SK-N-SH treated with all-trans-retinoic acid at 6 μM for 48 hours (cell line): Measurements from ENCODE around the gene SH3BGRL2.

Experiments
- ATAC-seq: fragments of 200-7000 bp; cut with Tn5 transposase; 3 replicates; pipeline ENCODE4 v1.9.1; 2020; ENCODE audit warnings: mild to moderate bottlenecking, moderate library complexity
- ARNTL ChIP-seq: fragments of 450-650 bp; formaldehyde crosslinking; IDR thresholded peaks from 2 replicates; pipeline ENCODE4 v1.5.0; 2020; ENCODE audit warnings: low read depth, mild to moderate bottlenecking, moderate library complexity, borderline replicate concordance
- BACH2 ChIP-seq: fragments of 250-450 bp; sonication (Bioruptor Pico); IDR thresholded peaks from 2 replicates; pipeline ENCODE4 v1.9.0; 2021; ENCODE audit warnings: mild to moderate bottlenecking, borderline replicate concordance
- CSDC2 ChIP-seq: fragments of 250-450 bp; sonication (Bioruptor Pico); IDR thresholded peaks from 2 replicates; pipeline ENCODE4 v1.5.0; 2020; ENCODE audit warnings: mild to moderate bottlenecking, moderate library complexity
- ESRRG ChIP-seq: fragments of 250-450 bp; sonication (Bioruptor Pico); IDR thresholded peaks from 2 replicates; pipeline ENCODE4 v1.6.1; 2021; ENCODE audit warnings: mild to moderate bottlenecking
- GLIS3 ChIP-seq: fragments of 250-450 bp; sonication (Bioruptor Pico); IDR thresholded peaks from 2 replicates; pipeline ENCODE4 v1.5.0; 2020; ENCODE audit warnings: mild to moderate bottlenecking, moderate library complexity
- ISL1 ChIP-seq: fragments of 250-450 bp; sonication (Bioruptor Pico); IDR thresholded peaks from 2 replicates; pipeline ENCODE4 v2.1.2; 2022; ENCODE audit warnings: mild to moderate bottlenecking, moderate library complexity
- OSR1 ChIP-seq: fragments of 250-450 bp; sonication (Bioruptor Pico); IDR thresholded peaks from 2 replicates; pipeline ENCODE4 v1.8.0; 2022; ENCODE audit warnings: moderate library complexity, mild to moderate bottlenecking, inconsistent platforms
- PPARA ChIP-seq: fragments of 250-450 bp; sonication (Bioruptor Pico); IDR thresholded peaks from 2 replicates; pipeline ENCODE4 v1.5.0; 2020; ENCODE audit warnings: mild to moderate bottlenecking, borderline replicate concordance
- RARB ChIP-seq: fragments of 250-450 bp; sonication (Bioruptor Pico); IDR thresholded peaks from 2 replicates; pipeline ENCODE4 v1.8.0; 2021; ENCODE audit warnings: mild to moderate bottlenecking, moderate library complexity
- SNAI2 ChIP-seq: fragments of 250-450 bp; sonication (Bioruptor Pico); IDR thresholded peaks from 2 replicates; pipeline ENCODE4 v1.5.0; 2020; ENCODE audit warnings: mild to moderate bottlenecking, moderate library complexity
- TCF4 ChIP-seq: fragments of 250-450 bp; sonication (Bioruptor Pico); IDR thresholded peaks from 2 replicates; pipeline ENCODE4 v1.8.0; 2021; ENCODE audit warnings: mild to moderate bottlenecking, moderate library complexity, borderline replicate concordance
- TOX ChIP-seq: fragments of 250-450 bp; sonication (Bioruptor Pico); IDR thresholded peaks from 2 replicates; pipeline ENCODE4 v1.8.0; 2021; ENCODE audit warnings: mild to moderate bottlenecking, moderate library complexity, borderline replicate concordance
- TSHZ2 ChIP-seq: fragments of 250-450 bp; sonication (Bioruptor Pico); IDR thresholded peaks from 2 replicates; pipeline ENCODE4 v1.5.0; 2020; ENCODE audit warnings: mild to moderate bottlenecking, moderate library complexity
- ZC3H10 ChIP-seq: fragments of 250-450 bp; sonication (Bioruptor Pico); IDR thresholded peaks from 2 replicates; pipeline ENCODE4 v1.5.1; 2021; ENCODE audit warnings: mild to moderate bottlenecking, moderate library complexity
- ZFP3 ChIP-seq: fragments of 250-450 bp; sonication (Bioruptor Pico); IDR thresholded peaks from 2 replicates; pipeline ENCODE4 v1.5.0; 2020; ENCODE audit warnings: mild to moderate bottlenecking, moderate library complexity
- ZFP30 ChIP-seq: fragments of 450-650 bp; formaldehyde crosslinking; IDR thresholded peaks from 2 replicates; pipeline ENCODE4 v1.5.0; 2022; ENCODE audit warnings: mild to moderate bottlenecking, moderate library complexity
- ZNF565 ChIP-seq: fragments of 450-650 bp; formaldehyde crosslinking; conservative IDR thresholded peaks from 2 replicates; pipeline ENCODE4 v1.5.0; 2020; ENCODE audit warnings: low read depth, mild to moderate bottlenecking, moderate library complexity
- ZNF70 ChIP-seq: fragments of 450-650 bp; formaldehyde crosslinking; IDR thresholded peaks from 2 replicates; pipeline ENCODE4 v1.5.0; 2020; ENCODE audit warnings: mild to moderate bottlenecking, moderate library complexity
- ZNF8 ChIP-seq: fragments of 450-650 bp; formaldehyde crosslinking; IDR thresholded peaks from 2 replicates; pipeline ENCODE4 v1.5.0; 2020; ENCODE audit warnings: mild to moderate bottlenecking, moderate library complexity
- TF ChIP-seq, protein P1 (sequence below): fragments of 250-450 bp; sonication (Bioruptor Pico); IDR thresholded peaks from 2 replicates; pipeline ENCODE4 v1.8.0; 2021; ENCODE audit warnings: low read depth, mild to moderate bottlenecking, moderate library complexity, borderline replicate concordance
- TF ChIP-seq, protein P2 (sequence below): fragments of 250-450 bp; sonication (Bioruptor Pico); IDR thresholded peaks from 2 replicates; pipeline ENCODE4 v1.5.1; 2021; ENCODE audit warnings: mild to moderate bottlenecking, moderate library complexity
- TF ChIP-seq, protein P3 (sequence below): fragments of 250-450 bp; sonication (Bioruptor Pico); IDR thresholded peaks from 2 replicates; pipeline ENCODE4 v1.8.0; 2020; ENCODE audit warnings: mild to moderate bottlenecking, moderate library complexity, borderline replicate concordance
- TF ChIP-seq, protein P4 (sequence below): fragments of 250-450 bp; sonication (Bioruptor Pico); IDR thresholded peaks from 2 replicates; pipeline ENCODE4 v1.5.1; 2020; ENCODE audit warnings: low read depth, mild to moderate bottlenecking, moderate library complexity

SH3BGRL2 gene

GRCh38 chr6:79708095-79708791, 77.1 kb downstream of the SH3BGRL2 start:
- TF ChIP-seq ARNTL (CRISPR knock-in tag): no peak
- no peak for TF ChIP-seq TCF4 (CRISPR knock-in tag)
- TF ChIP-seq, protein P1, sequence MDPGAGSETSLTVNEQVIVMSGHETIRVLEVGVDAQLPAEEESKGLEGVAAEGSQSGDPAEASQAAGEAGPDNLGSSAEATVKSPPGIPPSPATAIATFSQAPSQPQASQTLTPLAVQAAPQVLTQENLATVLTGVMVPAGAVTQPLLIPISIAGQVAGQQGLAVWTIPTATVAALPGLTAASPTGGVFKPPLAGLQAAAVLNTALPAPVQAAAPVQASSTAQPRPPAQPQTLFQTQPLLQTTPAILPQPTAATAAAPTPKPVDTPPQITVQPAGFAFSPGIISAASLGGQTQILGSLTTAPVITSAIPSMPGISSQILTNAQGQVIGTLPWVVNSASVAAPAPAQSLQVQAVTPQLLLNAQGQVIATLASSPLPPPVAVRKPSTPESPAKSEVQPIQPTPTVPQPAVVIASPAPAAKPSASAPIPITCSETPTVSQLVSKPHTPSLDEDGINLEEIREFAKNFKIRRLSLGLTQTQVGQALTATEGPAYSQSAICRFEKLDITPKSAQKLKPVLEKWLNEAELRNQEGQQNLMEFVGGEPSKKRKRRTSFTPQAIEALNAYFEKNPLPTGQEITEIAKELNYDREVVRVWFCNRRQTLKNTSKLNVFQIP (CRISPR knock-in tag): no peak
- TF ChIP-seq BACH2 (CRISPR knock-in tag): no peak
- no peak for TF ChIP-seq ZFP3 (CRISPR knock-in tag)
- no peak for TF ChIP-seq SNAI2
- TF ChIP-seq ZC3H10: no peak
- no peak for TF ChIP-seq ZNF8
- TF ChIP-seq, protein P2, sequence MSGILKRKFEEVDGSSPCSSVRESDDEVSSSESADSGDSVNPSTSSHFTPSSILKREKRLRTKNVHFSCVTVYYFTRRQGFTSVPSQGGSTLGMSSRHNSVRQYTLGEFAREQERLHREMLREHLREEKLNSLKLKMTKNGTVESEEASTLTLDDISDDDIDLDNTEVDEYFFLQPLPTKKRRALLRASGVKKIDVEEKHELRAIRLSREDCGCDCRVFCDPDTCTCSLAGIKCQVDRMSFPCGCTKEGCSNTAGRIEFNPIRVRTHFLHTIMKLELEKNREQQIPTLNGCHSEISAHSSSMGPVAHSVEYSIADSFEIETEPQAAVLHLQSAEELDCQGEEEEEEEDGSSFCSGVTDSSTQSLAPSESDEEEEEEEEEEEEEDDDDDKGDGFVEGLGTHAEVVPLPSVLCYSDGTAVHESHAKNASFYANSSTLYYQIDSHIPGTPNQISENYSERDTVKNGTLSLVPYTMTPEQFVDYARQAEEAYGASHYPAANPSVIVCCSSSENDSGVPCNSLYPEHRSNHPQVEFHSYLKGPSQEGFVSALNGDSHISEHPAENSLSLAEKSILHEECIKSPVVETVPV (CRISPR knock-in tag): no peak
- TF ChIP-seq, protein P3, sequence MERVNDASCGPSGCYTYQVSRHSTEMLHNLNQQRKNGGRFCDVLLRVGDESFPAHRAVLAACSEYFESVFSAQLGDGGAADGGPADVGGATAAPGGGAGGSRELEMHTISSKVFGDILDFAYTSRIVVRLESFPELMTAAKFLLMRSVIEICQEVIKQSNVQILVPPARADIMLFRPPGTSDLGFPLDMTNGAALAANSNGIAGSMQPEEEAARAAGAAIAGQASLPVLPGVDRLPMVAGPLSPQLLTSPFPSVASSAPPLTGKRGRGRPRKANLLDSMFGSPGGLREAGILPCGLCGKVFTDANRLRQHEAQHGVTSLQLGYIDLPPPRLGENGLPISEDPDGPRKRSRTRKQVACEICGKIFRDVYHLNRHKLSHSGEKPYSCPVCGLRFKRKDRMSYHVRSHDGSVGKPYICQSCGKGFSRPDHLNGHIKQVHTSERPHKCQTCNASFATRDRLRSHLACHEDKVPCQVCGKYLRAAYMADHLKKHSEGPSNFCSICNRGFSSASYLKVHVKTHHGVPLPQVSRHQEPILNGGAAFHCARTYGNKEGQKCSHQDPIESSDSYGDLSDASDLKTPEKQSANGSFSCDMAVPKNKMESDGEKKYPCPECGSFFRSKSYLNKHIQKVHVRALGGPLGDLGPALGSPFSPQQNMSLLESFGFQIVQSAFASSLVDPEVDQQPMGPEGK (CRISPR knock-in tag): no peak
- no peak for TF ChIP-seq PPARA (CRISPR knock-in tag)
- no peak for TF ChIP-seq OSR1 (CRISPR knock-in tag)
- TF ChIP-seq ESRRG: no peak
- no peak for TF ChIP-seq CSDC2
- no peak for TF ChIP-seq RARB (CRISPR knock-in tag)
- no peak for TF ChIP-seq ZFP30 (CRISPR knock-in tag)
- TF ChIP-seq ZNF70 (CRISPR knock-in tag): no peak
- TF ChIP-seq TOX (CRISPR knock-in tag): no peak

DNA sequence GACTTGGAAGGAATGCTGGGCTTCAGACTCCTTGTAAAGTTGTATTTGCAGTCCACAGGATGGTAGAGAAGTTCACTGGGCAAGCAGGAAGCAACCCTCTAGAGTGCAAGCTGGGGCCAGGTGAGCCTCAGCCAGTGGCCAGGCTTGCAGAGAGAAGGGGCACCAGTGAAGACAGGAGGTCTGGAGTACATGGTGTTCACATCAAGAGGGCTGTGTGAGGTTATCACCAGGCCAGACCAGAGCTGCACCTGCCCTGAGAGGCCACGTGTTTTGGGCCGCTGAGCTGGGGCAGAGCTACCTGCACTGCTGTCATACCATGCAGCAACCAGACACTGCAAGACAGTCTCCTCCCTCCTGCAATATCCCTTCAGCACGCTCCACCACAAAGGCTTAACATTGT, 79.0 kb downstream of the SH3BGRL2 start:
- TF ChIP-seq GLIS3 (CRISPR knock-in tag): no peak
- TF ChIP-seq ZFP3 (CRISPR knock-in tag): no peak
- TF ChIP-seq, protein P4, sequence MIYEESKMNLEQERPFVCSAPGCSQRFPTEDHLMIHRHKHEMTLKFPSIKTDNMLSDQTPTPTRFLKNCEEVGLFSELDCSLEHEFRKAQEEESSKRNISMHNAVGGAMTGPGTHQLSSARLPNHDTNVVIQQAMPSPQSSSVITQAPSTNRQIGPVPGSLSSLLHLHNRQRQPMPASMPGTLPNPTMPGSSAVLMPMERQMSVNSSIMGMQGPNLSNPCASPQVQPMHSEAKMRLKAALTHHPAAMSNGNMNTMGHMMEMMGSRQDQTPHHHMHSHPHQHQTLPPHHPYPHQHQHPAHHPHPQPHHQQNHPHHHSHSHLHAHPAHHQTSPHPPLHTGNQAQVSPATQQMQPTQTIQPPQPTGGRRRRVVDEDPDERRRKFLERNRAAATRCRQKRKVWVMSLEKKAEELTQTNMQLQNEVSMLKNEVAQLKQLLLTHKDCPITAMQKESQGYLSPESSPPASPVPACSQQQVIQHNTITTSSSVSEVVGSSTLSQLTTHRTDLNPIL (CRISPR knock-in tag): no peak
- TF ChIP-seq CSDC2: no peak
- no peak for TF ChIP-seq RARB (CRISPR knock-in tag)
- TF ChIP-seq, protein P2 (CRISPR knock-in tag): no peak
- TF ChIP-seq TCF4 (CRISPR knock-in tag): no peak
- TF ChIP-seq ZNF8: no peak
- TF ChIP-seq TSHZ2 (CRISPR knock-in tag): no peak
- TF ChIP-seq ESRRG: no peak
- TF ChIP-seq ZNF565: no peak
- TF ChIP-seq ZC3H10: no peak
- no peak for TF ChIP-seq OSR1 (CRISPR knock-in tag)
- no peak for TF ChIP-seq ISL1 (CRISPR knock-in tag)
- no peak for TF ChIP-seq TOX (CRISPR knock-in tag)
- no peak for TF ChIP-seq ARNTL (CRISPR knock-in tag)
- TF ChIP-seq PPARA (CRISPR knock-in tag): no peak
- no peak for TF ChIP-seq SNAI2
- no peak for TF ChIP-seq ZNF70 (CRISPR knock-in tag)
- no peak for ATAC-seq

More at GRCh38 chr6:79708095-79708791, 77.1 kb downstream of the SH3BGRL2 start:
- ATAC-seq: no peak
